Measurements from ENCODE around the gene VKORC1.

VKORC1 gene

GRCh38 chr16:31130336-31130891, 35.8 kb upstream of the VKORC1 start:
- H4K20me1 ChIP-seq, result no peaks in the 10 kb centered on the region
- H3K4me3 ChIP-seq, result no peak overlapping the region
- no peak overlapping the region; the same call in 1 of the 2 replicates for H3K9ac ChIP-seq
- H3K27me3 ChIP-seq, result no peaks in the 10 kb centered on the region
- H3K4me2 ChIP-seq, result 0 out of 2 replicates have a peak overlapping the region, but pooled peaks have one; percentile 64
- H3K27ac ChIP-seq, result no peak overlapping the region
- H3K4me1 ChIP-seq, result peaks cover 60% of the 10 kb centered on the region
- H3K9me3 ChIP-seq, result no peaks in the 10 kb centered on the region
- TF ChIP-seq Cebpa-rat (IDR thresholded peaks at IDR 0.05), result no peak
- H3K36me3 ChIP-seq, result peaks cover 65% of the 10 kb centered on the region

- Histone ChIP-seq H3K9me3 (no peaks in the 10 kb centered on the region), H3K27ac (peak overlapping the region; percentile 94), H3K9ac (peak overlapping the region; percentile 71), H3K27me3 (no peaks in the 10 kb centered on the region), H3K4me1 (peaks cover 53% of the 10 kb centered on the region), H3K4me2 (peak overlapping the region; percentile 64), H4K20me1 (no peaks in the 10 kb centered on the region), H3K4me3 (no peak overlapping the region), H3K36me3 (peaks cover 72% of the 10 kb centered on the region)
- no peak for TF ChIP-seq Cebpa-rat (IDR thresholded peaks at IDR 0.05)
These were observed 35.2 kb upstream of the VKORC1 start for GRCh38 chr16:31129568-31130335.

GRCh38 chr16:31128711-31129567, 34.3 kb upstream of the VKORC1 start:
- H3K4me1 ChIP-seq, result peaks cover 45% of the 10 kb centered on the region
- peak overlapping the region; percentile 94 for H3K27ac ChIP-seq
- H4K20me1 ChIP-seq, result no peaks in the 10 kb centered on the region
- peaks cover 80% of the 10 kb centered on the region for H3K36me3 ChIP-seq
- no peak overlapping the region for H3K4me3 ChIP-seq
- no peaks in the 10 kb centered on the region for H3K9me3 ChIP-seq
- peak overlapping the region; percentile 71 for H3K9ac ChIP-seq
- peak overlapping the region; percentile 64 for H3K4me2 ChIP-seq
- no peaks in the 10 kb centered on the region for H3K27me3 ChIP-seq
- TF ChIP-seq Cebpa-rat (IDR thresholded peaks at IDR 0.05), result no peak

- H3K36me3 ChIP-seq, result peaks cover 85% of the 10 kb centered on the region
- H3K9me3 ChIP-seq, result no peaks in the 10 kb centered on the region
- peak overlapping the region; percentile 64 for H3K4me2 ChIP-seq
- peaks cover 37% of the 10 kb centered on the region for H3K4me1 ChIP-seq
- H3K4me3 ChIP-seq, result no peak overlapping the region
- H4K20me1 ChIP-seq, result no peaks in the 10 kb centered on the region
- no peak for TF ChIP-seq Cebpa-rat (IDR thresholded peaks at IDR 0.05)
- H3K27ac ChIP-seq, result peak overlapping the region; percentile 94
- H3K9ac ChIP-seq, result peak overlapping the region; percentile 71
- no peaks in the 10 kb centered on the region for H3K27me3 ChIP-seq
These were observed 32.6 kb upstream of the VKORC1 start for GRCh38 chr16:31127182-31127581.

GRCh38 chr16:31125844-31126243, 31.2 kb upstream of the VKORC1 start:
- peaks cover 85% of the 10 kb centered on the region for H3K36me3 ChIP-seq

GRCh38 chr16:31120129-31120528, 25.5 kb upstream of the VKORC1 start:
- H3K27ac ChIP-seq, result no peak overlapping the region
- H3K4me2 ChIP-seq, result no peak overlapping the region
- H3K27me3 ChIP-seq, result no peaks in the 10 kb centered on the region
- H3K36me3 ChIP-seq, result peaks cover 66% of the 10 kb centered on the region
- peaks cover 21% of the 10 kb centered on the region for H3K4me1 ChIP-seq
- H3K9ac ChIP-seq, result no peak overlapping the region
- H4K20me1 ChIP-seq, result peaks cover 20% of the 10 kb centered on the region
- no peaks in the 10 kb centered on the region for H3K9me3 ChIP-seq
- no peak overlapping the region for H3K4me3 ChIP-seq
- no peak for TF ChIP-seq Cebpa-rat (IDR thresholded peaks at IDR 0.05)

More at GRCh38 chr16:31125844-31126243, 31.2 kb upstream of the VKORC1 start:
- Histone ChIP-seq H3K4me1 (peaks cover 37% of the 10 kb centered on the region), H4K20me1 (no peaks in the 10 kb centered on the region), H3K9me3 (no peaks in the 10 kb centered on the region), H3K4me3 (no peak overlapping the region), H3K4me2 (no peak overlapping the region), H3K9ac (peak overlapping the region; percentile 13; the same call in 1 of the 2 replicates), H3K27ac (peak overlapping the region; percentile 10; the same call in 1 of the 2 replicates), H3K27me3 (no peaks in the 10 kb centered on the region)
- TF ChIP-seq Cebpa-rat (IDR thresholded peaks at IDR 0.05), result no peak

GRCh38 chr16:31118223-31119155, 23.9 kb upstream of the VKORC1 start:
- Histone ChIP-seq H3K27ac (peak overlapping the region; percentile 67), H4K20me1 (peaks cover 20% of the 10 kb centered on the region), H3K4me1 (peaks cover 34% of the 10 kb centered on the region), H3K9ac (peak overlapping the region; percentile 81), H3K9me3 (no peaks in the 10 kb centered on the region), H3K36me3 (peaks cover 50% of the 10 kb centered on the region), H3K4me3 (peak overlapping the region; percentile 75), H3K27me3 (no peaks in the 10 kb centered on the region), H3K4me2 (peak overlapping the region; percentile 99)
- no peak for TF ChIP-seq Cebpa-rat (IDR thresholded peaks at IDR 0.05)

- peak within 1 kb of the TSS; percentile 81 for H3K9ac ChIP-seq
- peak within 1 kb of the TSS; percentile 99 for H3K4me2 ChIP-seq
- H3K4me1 ChIP-seq, result peaks cover 43% of the 10 kb centered on the region
- H3K27ac ChIP-seq, result peak within 1 kb of the TSS; percentile 88
- peak within 1 kb of the TSS; percentile 75 for H3K4me3 ChIP-seq
- no peak for TF ChIP-seq Cebpa-rat (IDR thresholded peaks at IDR 0.05)
- H3K27me3 ChIP-seq, result no peaks in the 10 kb centered on the region
- H3K9me3 ChIP-seq, result no peaks in the 10 kb centered on the region
- H3K36me3 ChIP-seq, result peaks cover 48% of the 10 kb centered on the region
- H4K20me1 ChIP-seq, result peaks cover 20% of the 10 kb centered on the region
These were observed 23.0 kb upstream of the VKORC1 start, which contains the start of gene KAT8 for GRCh38 chr16:31117384-31118222. Gene KAT8 (plus strand): TSS chr16:31117664. CDS start chr16:31117682, 18 bp downstream.
